OCI-LY3 (cell line): ENCODE results near the gene PHLDB1.

Source experiments
- H2AFZ ChIP-seq: fragments of 200-600, 300-600 bp; shearing (Covaris generic); 2 replicates; pipeline ENCODE4 v1.6.0; 2014; ENCODE audit warnings: antibody characterized with exemption, low read depth, low read length
- H3K27ac ChIP-seq: fragments of 200-600, 300-600 bp; sonication (generic); 2 replicates; pipeline ENCODE4 v1.5.1; 2014; ENCODE audit warnings: mild to moderate bottlenecking, low read length, moderate library complexity, mixed read lengths
- H3K27me3 ChIP-seq: fragments of 200-600, 300-600 bp; sonication (generic); 2 replicates; pipeline ENCODE4 v1.6.1; 2014; ENCODE audit warnings: low read depth, low read length, mixed read lengths
- H3K36me3 ChIP-seq: fragments of 200-600, 300-600 bp; sonication (generic); replicated peaks from 2 replicates; pipeline ENCODE3; 2014; ENCODE audit warnings: low read depth, low read length, mixed read lengths
- H3K4me1 ChIP-seq: fragments of 300-600, 200-600 bp; sonication (generic); 2 replicates; pipeline ENCODE4 v1.6.1; 2014; ENCODE audit warnings: low read length, mixed read lengths
- H3K4me2 ChIP-seq: fragments of 200-600, 300-600 bp; sonication (generic); 2 replicates; pipeline ENCODE4 v1.6.1; 2014; ENCODE audit warnings: low read length, mixed read lengths
- H3K4me3 ChIP-seq: fragments of 300-600, 200-600 bp; sonication (generic); 2 replicates; pipeline ENCODE4 v1.5.1; 2014; ENCODE audit warnings: antibody characterized with exemption, mild to moderate bottlenecking, low read length, moderate library complexity
- H3K79me2 ChIP-seq: fragments of 300-600, 200-600 bp; shearing (Covaris generic); 2 replicates; pipeline ENCODE4 v1.6.1; 2014; ENCODE audit warnings: mild to moderate bottlenecking, low read length, mixed read lengths
- H3K9ac ChIP-seq: fragments of 300-600, 200-600 bp; shearing (Covaris generic); 2 replicates; pipeline ENCODE4 v1.6.0; 2014; ENCODE audit warnings: mild to moderate bottlenecking, low read length, moderate library complexity
- H3K9me3 ChIP-seq: fragments of 200-600, 300-600 bp; shearing (Covaris generic); 2 replicates; pipeline ENCODE4 v1.6.1; 2014; ENCODE audit warnings: low read length, mixed read lengths; ENCODE audit not compliant: insufficient read depth
- H4K20me1 ChIP-seq: fragments of 200-600, 300-600 bp; sonication (generic); 2 replicates; pipeline ENCODE4 v1.6.1; 2016; ENCODE audit warnings: low read length, mixed read lengths; ENCODE audit not compliant: insufficient read depth
- EZH2phosphoT487 ChIP-seq: fragments of 200-600 bp; shearing (Covaris generic); IDR thresholded peaks from 2 replicates; pipeline ENCODE4 v1.6.1; 2018; ENCODE audit warnings: antibody characterized with exemption, mixed run types, low read depth
- TF ChIP-seq, protein P1 (sequence below): fragments of 200-600, 300-600 bp; sonication (generic); IDR thresholded peaks from 2 replicates; pipeline ENCODE4 v1.5.1; 2014; ENCODE audit warnings: antibody characterized with exemption, low read length, low read depth

The PHLDB1 gene

DNA sequence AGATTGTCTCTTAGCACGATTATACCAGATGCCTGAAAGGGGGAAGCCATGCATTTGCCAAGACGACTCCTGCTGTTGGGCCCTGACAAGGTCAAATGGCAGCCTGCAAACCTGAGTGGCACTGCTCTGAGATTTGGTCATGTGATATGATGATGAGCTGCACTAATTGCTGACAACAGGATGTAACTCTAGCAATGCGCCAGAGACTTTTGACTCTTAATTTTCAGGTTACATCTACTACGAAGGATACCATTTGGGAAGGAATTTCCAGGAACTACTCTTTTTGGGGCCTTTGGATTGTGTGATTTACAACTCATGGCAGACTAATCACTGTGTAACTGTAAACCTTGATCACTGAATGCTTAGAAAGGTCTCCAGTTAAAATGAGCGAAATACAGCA, 59.0 kb downstream of the PHLDB1 start:
- H3K36me3 ChIP-seq: no peaks in the 10 kb centered on the region
- H3K4me1 ChIP-seq: no peaks in the 10 kb centered on the region
- H3K27me3 ChIP-seq: peaks cover 21% of the 10 kb centered on the region
- TF ChIP-seq EZH2phosphoT487: no peak
- TF ChIP-seq, protein P1, sequence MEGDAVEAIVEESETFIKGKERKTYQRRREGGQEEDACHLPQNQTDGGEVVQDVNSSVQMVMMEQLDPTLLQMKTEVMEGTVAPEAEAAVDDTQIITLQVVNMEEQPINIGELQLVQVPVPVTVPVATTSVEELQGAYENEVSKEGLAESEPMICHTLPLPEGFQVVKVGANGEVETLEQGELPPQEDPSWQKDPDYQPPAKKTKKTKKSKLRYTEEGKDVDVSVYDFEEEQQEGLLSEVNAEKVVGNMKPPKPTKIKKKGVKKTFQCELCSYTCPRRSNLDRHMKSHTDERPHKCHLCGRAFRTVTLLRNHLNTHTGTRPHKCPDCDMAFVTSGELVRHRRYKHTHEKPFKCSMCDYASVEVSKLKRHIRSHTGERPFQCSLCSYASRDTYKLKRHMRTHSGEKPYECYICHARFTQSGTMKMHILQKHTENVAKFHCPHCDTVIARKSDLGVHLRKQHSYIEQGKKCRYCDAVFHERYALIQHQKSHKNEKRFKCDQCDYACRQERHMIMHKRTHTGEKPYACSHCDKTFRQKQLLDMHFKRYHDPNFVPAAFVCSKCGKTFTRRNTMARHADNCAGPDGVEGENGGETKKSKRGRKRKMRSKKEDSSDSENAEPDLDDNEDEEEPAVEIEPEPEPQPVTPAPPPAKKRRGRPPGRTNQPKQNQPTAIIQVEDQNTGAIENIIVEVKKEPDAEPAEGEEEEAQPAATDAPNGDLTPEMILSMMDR: no peak
- no peak overlapping the region for H3K9ac ChIP-seq
- H3K4me2 ChIP-seq: no peak overlapping the region
- H2AFZ ChIP-seq: no peak overlapping the region
- H3K27ac ChIP-seq: no peak overlapping the region
- H3K79me2 ChIP-seq: no peaks in the 10 kb centered on the region
- no peaks in the 10 kb centered on the region for H4K20me1 ChIP-seq
- H3K9me3 ChIP-seq: 0 out of 2 replicates have a peak, but pooled peaks cover 6% of the 10 kb centered on the region
- H3K4me3 ChIP-seq: no peak overlapping the region

DNA sequence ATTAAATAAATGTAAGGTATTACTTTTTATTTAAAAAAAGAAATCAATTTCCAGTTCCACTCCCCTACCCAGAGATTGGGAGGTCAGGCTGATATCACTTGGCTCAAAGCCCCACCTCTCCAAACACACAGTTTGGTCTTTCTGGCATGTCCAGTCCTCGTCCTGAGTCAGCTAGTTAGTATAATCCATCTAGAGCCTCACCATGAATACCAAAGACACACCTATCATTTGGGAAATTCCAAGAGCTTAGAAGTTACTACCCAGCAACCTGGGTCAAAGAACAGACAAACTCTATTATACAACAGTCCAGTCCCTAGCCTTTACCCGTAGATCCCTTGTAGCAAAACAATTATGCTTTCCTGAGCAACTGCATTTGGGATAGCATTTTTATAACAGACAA, 62.6 kb downstream of the PHLDB1 start:
- Histone ChIP-seq H3K4me1 (no peaks in the 10 kb centered on the region), H3K9ac (no peak overlapping the region), H3K79me2 (no peaks in the 10 kb centered on the region), H3K36me3 (no peaks in the 10 kb centered on the region), H3K4me2 (no peak overlapping the region), H3K4me3 (no peak overlapping the region), H3K27ac (no peak overlapping the region), H3K9me3 (0 out of 2 replicates have a peak, but pooled peaks cover 8% of the 10 kb centered on the region), H2AFZ (no peak overlapping the region), H3K27me3 (peaks cover 15% of the 10 kb centered on the region), H4K20me1 (no peaks in the 10 kb centered on the region)
- no peak for TF ChIP-seq EZH2phosphoT487

DNA sequence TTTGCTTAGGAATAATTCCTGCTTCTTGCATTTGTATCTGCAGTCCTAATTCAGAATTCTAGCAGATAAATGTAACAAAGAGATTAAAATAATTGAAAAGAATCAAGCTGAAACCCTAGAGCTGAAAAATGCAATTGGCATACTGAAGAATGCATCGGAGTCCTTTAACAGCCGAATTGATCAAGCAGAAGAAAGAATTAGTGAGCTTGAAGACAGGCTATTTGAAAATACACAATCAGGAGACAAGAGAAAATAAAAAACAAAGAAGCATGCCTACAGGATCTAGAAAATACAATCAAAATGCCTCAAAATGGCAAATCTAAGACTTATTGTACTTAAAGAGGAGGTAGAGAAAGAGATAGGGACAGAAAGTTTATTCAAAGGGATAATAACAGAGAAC, 63.8 kb downstream of the PHLDB1 start:
- H3K4me3 ChIP-seq: no peak overlapping the region
- H3K36me3 ChIP-seq: no peaks in the 10 kb centered on the region
- TF ChIP-seq EZH2phosphoT487: no peak
- TF ChIP-seq, protein P1: no peak
- H3K27me3 ChIP-seq: peaks cover 15% of the 10 kb centered on the region
- H3K4me1 ChIP-seq: no peaks in the 10 kb centered on the region
- H4K20me1 ChIP-seq: no peaks in the 10 kb centered on the region
- no peak overlapping the region for H3K27ac ChIP-seq
- 0 out of 2 replicates have a peak, but pooled peaks cover 8% of the 10 kb centered on the region for H3K9me3 ChIP-seq
- H3K79me2 ChIP-seq: no peaks in the 10 kb centered on the region
- no peak overlapping the region for H3K9ac ChIP-seq
- no peak overlapping the region for H2AFZ ChIP-seq
- no peak overlapping the region for H3K4me2 ChIP-seq

DNA sequence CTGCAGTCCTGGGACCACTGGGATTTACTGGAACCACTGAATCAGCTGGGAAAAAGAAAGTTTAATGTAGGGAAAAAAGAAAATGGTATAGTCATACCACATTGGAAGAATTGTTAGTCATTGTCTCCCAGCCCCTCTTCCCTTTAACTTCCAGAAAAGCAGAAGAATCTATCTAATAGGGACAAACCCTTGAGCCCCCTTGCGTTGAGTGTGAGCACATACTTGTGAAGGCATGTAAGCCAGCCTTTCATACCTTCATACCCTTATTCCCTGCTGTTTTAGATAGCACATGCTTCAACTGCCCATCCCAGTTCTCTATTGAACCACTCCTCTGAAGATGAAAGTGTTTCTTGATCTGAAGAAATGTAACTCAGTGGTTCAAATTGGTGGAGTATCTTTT, 65.4 kb downstream of the PHLDB1 start:
- Histone ChIP-seq H3K27me3 (peaks cover 15% of the 10 kb centered on the region), H3K9me3 (0 out of 2 replicates have a peak, but pooled peaks cover 8% of the 10 kb centered on the region), H3K36me3 (no peaks in the 10 kb centered on the region), H3K4me3 (no peak overlapping the region), H2AFZ (no peak overlapping the region), H3K79me2 (no peaks in the 10 kb centered on the region), H4K20me1 (no peaks in the 10 kb centered on the region), H3K4me2 (no peak overlapping the region), H3K9ac (no peak overlapping the region), H3K4me1 (no peaks in the 10 kb centered on the region), H3K27ac (no peak overlapping the region)
- no peak for TF ChIP-seq EZH2phosphoT487

DNA sequence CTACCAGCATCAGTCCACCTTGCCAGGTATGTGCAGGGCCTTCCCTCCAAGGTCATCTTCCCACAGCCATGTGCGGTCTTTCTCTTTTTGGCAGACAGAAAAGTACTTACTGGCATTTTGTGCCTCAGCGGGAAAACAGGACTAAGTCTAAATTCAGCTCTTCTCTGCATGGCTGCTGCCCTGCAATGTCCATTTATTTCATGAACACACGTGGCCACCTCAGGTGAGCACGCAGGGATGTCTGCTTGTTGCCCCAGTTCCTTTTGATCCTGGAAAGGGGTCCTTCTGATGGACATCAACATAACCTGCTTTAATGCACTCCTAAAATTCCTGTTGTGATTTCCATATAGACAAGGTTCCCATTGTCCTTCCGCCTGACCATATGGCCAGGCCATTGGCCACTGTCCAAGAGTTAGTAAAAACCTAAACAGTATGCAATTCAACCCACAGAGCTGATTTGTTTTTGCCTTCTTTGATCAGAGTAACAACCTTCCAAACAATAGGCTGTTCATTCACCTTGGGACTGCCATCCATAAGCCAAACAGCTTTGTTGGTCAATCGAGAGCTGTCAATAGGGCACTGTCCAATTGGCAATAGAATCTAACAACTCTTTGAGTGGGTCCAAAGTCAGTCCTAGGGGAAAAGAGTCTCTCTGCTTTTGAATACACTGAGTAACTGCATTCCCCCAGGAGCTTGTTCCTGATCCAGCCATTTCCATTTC, 66.1 kb downstream of the PHLDB1 start:
- Histone ChIP-seq H3K36me3 (no peaks in the 10 kb centered on the region), H3K9me3 (0 out of 2 replicates have a peak, but pooled peaks cover 8% of the 10 kb centered on the region), H4K20me1 (no peaks in the 10 kb centered on the region), H3K4me1 (no peaks in the 10 kb centered on the region), H3K27ac (no peak overlapping the region), H3K79me2 (no peaks in the 10 kb centered on the region), H3K4me3 (no peak overlapping the region), H3K27me3 (peaks cover 15% of the 10 kb centered on the region), H3K9ac (no peak overlapping the region), H3K4me2 (no peak overlapping the region), H2AFZ (no peak overlapping the region)
- no peak for TF ChIP-seq EZH2phosphoT487
